ENCODE data around the gene CRISP2. TPM values are rescaled to one million over a fixed set of nuclear protein-coding genes. Genes with fewer than 3 reads are reported as not detected.
"Not testable (repeated sequence)": the region's sequence is repeated elsewhere in the genome, so short reads cannot be mapped to it uniquely, and the experiment has no call there.

Gene CRISP2
- polyA plus RNA-seq (2013, experiment 1 of 2; ENCODE audit: insufficient read length) = not detected
- polyA plus RNA-seq (2013, experiment 2 of 2; ENCODE audit: insufficient read length) = not detected

GRCh38 chr6:49713346-49713745 lies at the start of gene CRISP2:
Gene CRISP2, minus strand, starts transcription at chr6:49713543. Its CDS starts 4,347 bp downstream, at chr6:49709196.
- DNase-seq = no peak

DNA sequence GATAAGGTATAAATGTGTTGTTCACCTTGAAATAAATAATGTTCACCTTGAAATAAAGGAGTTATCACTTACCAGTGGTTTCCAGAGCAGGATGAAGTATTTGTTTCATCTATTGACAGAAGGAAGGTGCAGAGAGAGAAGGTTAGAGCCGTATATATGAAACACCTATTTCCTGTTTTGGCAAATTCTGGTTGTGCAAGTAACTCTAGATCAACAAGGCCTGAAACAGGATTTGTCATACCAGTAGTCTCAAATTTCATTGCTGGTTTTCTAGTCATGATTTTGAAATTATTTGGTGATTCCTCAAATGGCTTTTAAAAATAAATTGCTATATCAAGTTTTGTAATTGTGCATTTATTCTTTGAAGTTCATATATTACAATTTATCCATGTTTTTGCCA lies 30.9 kb upstream of the CRISP2 start, which contains the start of gene CRISP3:
TSS of gene CRISP3 (minus strand) at position 130 of the 400 bp plus-strand sequence. CDS start at position 109, 21 bp downstream.
- no peak for DNase-seq

DNA sequence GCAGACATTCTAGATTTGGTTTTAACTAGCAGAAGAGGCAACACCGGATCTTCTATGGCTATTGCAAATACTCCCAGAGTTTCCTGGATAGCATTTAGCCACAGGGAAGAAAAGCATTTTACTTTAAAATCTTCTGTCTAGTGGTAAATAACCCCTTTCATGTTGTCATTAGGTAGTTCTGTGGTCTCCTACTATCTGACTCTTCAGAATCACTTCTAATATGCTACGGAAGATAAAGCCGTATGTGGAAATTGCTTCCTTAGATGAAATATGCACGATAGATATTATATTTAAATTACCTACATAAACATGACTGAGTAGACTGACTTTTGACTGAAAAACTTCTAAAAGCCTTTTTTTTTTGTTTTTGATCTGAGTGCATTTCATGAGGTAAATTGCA lies 30.1 kb upstream of the CRISP2 start:
- no peak for DNase-seq

DNA sequence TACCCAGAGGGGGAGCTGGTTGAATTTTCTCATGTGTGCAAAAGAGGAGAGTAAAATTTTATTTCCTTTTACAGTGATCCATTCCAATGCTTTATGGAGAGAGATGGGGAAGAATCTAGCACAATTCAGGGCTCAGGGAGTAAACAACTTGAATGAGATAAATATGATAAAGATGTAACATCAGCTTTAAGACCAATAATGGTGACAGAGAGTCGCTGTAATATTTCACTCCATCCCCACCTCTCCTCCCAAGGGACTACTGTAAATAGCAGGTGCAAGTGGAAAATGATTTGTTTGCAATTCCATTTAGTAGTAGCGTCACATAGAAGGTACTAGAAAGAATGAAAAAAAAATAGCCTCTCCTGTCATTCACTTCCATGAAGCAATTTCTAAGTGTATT lies 26.1 kb upstream of the CRISP2 start:
- no peak for DNase-seq

DNA sequence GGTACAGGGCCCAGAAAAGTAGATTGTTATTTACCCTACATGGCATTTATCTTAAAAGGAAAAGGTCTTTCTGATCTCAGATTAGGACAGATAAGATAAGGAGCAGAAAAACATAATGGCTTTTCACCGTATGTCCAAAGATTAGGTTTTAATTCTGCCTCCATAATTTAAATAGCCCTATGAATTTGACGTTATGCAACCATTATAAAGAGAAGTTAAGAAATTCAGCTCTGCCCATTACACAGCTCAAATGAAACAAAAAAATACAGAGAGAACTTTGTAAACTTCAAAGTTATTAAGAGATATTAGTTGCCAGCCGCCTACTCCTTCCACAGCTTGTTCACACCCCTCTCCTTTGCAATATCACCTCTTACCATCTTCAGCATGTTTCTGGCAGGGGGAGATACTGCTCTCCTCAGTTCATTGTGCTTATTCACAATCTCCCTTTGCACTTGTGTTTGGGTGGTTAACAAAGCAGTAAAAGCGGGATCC lies 22.7 kb upstream of the CRISP2 start:
- DNase-seq = no peak

DNA sequence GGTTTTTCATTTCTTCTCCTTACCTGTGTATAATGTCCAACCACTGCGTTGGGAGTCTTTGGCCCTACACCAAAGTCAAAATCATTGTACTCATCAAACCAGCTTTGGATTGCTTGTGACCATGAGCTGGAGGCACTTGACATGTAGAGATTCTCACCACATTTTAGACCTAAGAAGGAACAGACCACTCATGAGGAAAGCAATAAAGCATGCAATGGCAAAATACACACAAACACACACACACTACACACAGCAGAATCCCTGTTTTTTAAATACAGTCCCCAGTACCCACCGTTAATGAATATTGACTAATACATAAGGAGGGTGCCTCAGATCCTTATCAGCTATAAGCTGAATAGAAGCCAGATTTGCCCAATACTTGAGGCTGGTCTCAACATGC lies 20.3 kb upstream of the CRISP2 start:
- DNase-seq = no peak

DNA sequence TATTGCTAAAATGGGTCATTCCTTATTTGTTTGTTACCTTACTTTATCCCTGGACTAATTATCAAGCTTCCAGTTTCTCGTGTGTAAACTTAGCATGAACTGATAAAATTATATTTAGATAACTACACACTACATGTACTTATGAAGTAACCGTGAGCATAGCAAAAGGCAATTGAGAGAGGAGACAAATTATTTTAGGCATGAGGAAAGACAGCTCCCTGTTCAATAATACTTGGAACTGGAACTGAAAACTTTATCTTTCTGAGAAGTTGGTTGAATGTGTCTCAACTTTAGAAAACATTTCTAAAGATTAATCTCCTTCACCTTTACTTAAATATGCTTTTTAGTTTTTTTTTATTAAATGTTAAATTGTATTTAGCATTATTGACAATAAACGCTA lies 19.4 kb upstream of the CRISP2 start:
- DNase-seq = no peak

DNA sequence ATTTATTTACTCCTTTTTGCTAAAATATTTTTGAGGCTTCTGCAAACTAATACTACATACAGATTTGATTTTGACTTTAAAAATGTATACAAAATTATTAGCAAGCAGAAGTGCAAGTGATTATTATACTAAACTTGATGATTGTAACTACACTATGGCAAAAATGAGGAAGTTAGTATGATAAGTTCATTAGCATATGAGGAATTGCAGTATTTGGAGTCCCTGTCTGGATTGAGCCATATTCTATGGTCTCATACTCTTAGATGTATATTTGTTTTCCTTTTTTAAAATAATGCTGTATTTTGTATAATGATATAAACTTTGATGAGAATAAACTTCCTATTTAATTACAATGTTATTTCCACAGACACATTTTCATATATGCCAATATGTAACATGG lies 16.9 kb upstream of the CRISP2 start:
- no peak for DNase-seq

- DNase-seq = not testable (repeated sequence)
These were observed 10.6 kb upstream of the CRISP2 start for GRCh38 chr6:49723917-49724316.

- no peak for DNase-seq
These were observed 8.0 kb upstream of the CRISP2 start for GRCh38 chr6:49721297-49721696.

DNA sequence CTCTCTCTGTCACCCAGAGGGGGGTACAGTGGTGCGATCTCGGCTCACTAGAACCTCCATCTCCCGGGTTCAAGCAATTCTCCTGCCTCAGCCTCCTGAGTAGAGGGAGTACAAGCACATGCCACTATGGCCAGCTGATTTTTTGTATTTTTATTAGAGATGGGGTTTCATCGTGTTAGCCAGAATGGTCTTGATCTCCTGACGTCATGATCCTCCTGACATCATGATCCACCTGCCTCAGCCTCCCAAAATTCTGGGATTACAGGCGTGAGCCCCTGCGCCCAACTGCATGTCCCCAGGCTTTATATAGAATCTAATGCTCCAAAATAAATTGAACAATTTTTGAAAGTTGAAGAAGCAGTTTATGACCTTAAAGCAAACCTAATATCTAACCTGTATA lies 7.0 kb upstream of the CRISP2 start:
- no peak for DNase-seq

DNA sequence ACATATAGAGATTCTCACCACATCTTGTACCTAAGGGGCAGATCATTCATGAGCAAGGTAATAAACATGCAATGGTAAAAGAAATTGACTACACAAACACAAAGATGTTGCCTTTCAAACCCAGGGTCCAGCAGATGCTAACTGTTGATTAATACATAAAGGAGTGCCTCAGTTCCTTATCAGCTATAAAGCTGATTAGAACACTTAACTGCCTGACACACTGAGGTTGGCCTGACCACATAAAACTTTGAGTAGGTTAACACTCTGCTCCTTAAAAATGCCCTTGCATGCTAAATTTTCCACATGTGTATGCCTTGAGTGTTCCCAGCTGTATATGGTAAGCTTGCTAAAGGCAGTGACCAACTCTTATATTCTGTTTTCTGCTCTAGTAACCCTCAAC lies 14.9 kb downstream of the CRISP2 start:
- no peak for DNase-seq

DNA sequence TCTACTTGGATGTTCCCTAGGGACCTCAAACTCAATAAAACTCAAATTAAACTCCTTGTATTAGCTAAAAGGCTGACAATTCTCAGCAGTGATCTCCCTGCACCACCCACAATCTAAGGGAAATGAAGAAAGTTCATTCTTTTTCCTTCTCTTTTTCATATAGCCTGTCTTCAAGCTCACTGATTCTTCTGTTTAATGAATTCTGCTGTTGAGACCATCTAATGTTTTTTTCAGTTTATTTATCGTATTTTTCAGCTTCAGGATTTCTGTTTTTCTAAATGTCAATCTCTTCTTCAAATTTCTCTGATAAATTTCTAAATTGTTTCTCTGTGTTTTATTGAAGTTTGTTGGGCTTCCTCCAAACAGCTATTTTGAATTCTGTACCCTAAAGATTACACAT lies 19.8 kb downstream of the CRISP2 start:
- no peak for DNase-seq

GRCh38 chr6:49692534-49692933 lies 20.8 kb downstream of the CRISP2 start:
- DNase-seq = no peak

- peak; percentile 11 for DNase-seq
These were observed 36.6 kb downstream of the CRISP2 start for GRCh38 chr6:49676671-49677281.

GRCh38 chr6:49675816-49676215 lies 37.5 kb downstream of the CRISP2 start:
- DNase-seq = no peak

GRCh38 chr6:49668083-49668511 lies 45.2 kb downstream of the CRISP2 start:
- no peak for DNase-seq

GRCh38 chr6:49666930-49667757 lies 46.2 kb downstream of the CRISP2 start:
- DNase-seq = no peak

- no peak for DNase-seq
These were observed 46.9 kb downstream of the CRISP2 start for GRCh38 chr6:49666480-49666879.

DNA sequence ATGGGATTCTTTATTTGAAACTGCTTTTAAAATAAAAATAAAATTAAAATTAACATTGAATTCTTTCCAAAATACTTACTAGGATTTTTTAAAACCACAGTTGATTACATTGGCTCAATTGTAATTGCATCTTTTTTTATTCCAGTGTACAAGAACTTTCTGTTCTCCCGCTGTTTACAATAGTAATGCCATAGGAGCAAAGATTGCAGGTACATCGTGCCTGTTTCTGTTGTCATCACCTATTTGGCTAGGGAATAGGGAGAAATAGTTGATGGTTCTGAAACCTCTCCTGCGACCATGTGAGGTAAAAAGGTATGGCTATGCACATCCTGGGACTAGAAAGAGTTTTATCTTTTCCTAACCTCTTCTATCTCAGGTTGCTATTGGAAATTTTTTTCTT lies 48.5 kb downstream of the CRISP2 start:
- DNase-seq = no peak

GRCh38 chr6:49664054-49664453 lies 49.3 kb downstream of the CRISP2 start:
- DNase-seq = not testable (repeated sequence)

DNA sequence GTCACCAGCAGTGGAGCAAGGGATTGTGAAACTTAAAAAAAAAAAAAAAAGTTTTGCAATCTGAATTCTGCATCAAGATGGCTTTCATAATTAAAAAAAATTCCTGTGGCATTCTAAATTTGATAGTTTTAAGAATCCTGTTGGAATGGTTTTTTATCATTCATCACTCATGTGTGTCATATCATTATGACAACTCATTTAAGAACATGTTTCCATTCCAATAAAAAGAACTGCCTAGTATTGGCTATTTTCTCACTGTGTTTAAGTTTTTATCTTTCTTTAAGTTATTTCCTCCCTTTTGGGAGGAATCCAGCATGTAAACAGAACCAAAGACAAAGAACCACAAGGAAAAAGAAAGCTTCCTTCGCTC lies 50.5 kb downstream of the CRISP2 start:
- no peak for DNase-seq

DNA sequence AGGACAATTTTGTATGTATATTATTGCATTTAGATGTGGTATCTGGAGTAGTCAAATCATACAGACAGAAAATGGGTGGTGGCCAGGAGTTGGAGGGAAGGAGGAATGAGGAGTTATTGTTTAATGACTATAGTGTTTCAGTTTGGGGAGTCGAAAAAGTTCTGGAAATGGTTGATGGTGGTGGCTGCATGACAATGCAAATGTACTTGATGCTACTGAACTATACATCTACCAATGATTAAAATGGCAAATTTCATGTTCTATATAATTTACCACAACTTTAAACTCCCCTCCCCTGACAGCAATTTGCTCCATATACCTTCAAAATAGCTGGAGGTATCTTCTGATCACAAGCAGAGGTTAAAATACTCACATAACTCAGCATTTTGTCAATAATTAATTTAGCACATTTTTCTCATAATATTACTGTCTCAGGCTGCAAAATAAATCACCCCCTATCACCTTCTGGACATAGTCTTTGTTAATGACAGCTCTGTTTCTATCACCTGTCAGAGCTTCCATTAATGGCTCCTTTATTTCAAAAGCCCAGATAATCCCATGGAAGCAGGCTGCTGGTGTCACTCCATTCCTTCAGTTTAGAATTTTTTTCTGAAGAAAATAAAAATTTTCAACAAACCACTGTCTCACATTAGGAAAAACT lies 51.0 kb downstream of the CRISP2 start:
- DNase-seq = no peak
